Right lung (tissue), 5 donors: ENCODE results near the gene TIMP1. TPM values are rescaled to one million over a fixed set of nuclear protein-coding genes. Genes with fewer than 3 reads are reported as not detected.
"Not testable (repeated sequence)": the region's sequence is repeated elsewhere in the genome, so short reads cannot be mapped to it uniquely, and the experiment has no call there.

Source experiments
- DNase-seq, 2 donors: peaks; one replicate each; pipeline ENCODE4 v3.0.0-alpha.2; 2013
- polyA plus RNA-seq, 5 donors: library from polyadenylated mRNA; unstranded; fragments of 120-200 nt; gene quantifications; one replicate each; pipeline versions ENCODE4 v1.2.1 to v1.2.3, GENCODE V29; 2013; ENCODE audit warnings: inconsistent platforms in 1 of 5, low replicate concordance in 1 of 5; ENCODE audit not compliant: insufficient read length in 5 of 5, insufficient read depth in 1 of 5

The TIMP1 gene
- polyA plus RNA-seq, 5 donors, result 94.3 to 144 (median 120) TPM

DNA sequence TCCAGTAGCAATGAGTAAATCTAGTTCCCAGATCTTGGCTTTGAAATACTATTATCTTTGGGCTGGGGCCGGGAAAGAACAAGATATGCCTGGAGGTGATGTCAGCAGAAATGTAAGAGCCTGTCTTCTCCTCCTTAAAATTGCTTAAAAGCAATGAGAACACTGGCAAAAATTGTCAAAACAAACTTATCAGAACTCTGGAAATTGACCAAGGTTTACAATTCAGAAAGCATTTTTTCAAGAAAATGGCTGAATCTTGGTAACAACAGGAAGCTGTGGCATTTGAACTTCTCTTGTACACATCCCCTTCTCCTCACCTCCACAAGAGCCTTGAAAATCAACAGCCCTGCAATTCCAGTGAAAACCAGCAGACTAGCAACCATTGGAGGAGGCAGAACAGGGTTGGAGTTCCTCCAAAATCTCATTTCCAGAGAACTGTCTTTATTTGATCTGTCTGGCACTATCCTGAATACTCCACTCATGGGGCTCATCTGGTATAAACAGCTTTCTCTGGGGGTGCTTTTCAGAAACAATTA lies 13.5 kb downstream of the TIMP1 start:
- DNase-seq, result no peak

- DNase-seq, result no peak
Observed at GRCh38 chrX:47596256-47596655, 14.0 kb downstream of the TIMP1 start.

GRCh38 chrX:47597222-47597621 lies 15.0 kb downstream of the TIMP1 start:
- DNase-seq, result no peak

GRCh38 chrX:47603125-47603524 lies 20.9 kb downstream of the TIMP1 start:
- not testable (repeated sequence) for DNase-seq

- DNase-seq, result no peak
Observed at GRCh38 chrX:47605024-47605423, 22.8 kb downstream of the TIMP1 start.

DNA sequence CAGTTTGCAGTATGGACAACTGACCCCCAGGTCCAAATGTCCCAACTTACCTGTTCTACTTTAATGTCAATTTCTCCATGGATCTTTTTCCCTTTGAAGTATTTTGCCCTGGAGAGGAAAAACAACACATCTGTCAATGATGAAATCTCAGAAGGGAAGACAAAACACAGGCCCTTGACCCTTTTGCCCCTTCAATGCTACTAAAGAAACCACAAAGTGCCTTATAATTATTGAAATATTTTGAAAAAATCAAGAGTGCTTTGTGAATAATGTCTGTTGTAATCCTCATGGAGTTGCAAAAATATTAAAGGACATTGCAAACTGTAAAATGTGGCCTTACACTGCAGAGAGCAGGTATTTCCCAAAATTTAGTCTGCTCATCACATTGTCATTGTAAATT lies 24.9 kb downstream of the TIMP1 start:
- DNase-seq, result no peak

DNA sequence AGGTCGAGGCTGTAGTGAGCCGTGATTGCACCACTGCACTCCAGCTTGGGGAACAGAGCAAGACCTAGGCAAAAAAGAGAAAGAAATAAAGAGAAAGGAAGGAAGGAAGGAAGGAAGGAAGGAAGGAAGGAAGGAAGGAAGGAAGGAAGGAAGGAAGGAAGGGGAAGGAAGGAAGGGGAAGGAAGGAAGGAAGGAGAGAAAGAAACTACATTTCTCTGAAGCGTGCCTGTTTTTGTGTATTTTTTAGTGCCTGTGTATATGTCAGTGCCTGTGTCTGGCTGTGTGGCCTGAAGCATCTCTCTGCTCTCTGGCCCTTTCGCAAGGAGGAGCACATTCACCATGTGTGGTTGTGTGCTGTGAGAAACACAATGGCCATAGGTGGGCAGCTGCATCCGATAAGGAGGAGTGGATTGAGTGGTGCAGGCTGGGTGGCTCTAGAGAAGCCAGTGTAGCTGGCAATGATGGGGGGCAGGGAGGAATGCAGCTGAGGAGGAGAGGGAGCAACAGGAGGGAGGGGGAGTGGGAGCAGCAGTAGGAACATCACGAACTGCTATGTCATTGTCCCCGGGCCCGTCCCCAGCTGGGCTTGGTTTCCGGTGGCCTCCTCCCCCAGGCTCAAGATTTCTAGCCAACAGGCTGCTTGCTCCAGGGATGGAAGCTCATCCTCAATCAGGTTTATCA lies 26.0 kb downstream of the TIMP1 start:
- DNase-seq, result no peak

- no peak for DNase-seq
Observed at GRCh38 chrX:47610511-47610910, 28.3 kb downstream of the TIMP1 start.

DNA sequence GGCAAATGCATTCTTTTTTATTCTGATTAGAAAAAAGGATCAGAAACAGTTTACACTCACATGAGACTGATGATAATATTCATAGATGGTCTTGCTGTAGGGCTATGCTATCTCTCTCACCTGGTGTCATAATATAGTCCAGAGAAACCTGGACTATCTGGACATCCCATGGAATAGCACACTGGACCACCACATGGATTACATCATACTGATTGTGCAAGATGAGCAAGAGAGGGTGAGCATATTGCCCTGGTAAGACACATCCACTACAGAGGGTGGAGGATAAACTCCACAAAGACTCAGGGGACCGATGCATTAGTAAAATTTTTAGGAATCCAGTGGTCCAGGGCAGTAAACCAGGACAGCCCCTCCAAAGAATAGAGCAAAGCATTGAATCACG lies 29.3 kb downstream of the TIMP1 start:
- no peak for DNase-seq

DNA sequence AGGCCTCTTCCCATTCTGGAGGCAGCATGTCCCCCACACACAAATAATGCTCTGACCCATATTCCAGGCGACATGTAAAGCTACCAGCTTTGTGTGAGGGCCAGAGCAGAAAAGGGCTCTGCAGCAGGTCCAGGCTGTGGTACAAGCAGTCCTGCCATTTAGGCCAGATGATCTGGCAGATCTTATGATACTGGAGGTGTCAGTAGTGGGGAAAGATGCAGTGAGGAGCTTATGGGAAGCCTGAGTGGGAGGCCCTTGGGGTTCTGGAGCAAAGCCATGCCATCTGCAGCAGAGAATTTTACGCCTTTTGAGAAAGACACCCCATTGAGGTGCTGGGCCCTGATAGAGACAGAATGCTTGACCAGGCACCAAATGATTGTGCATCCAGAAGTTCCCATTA lies 29.7 kb downstream of the TIMP1 start:
- DNase-seq, result no peak

DNA sequence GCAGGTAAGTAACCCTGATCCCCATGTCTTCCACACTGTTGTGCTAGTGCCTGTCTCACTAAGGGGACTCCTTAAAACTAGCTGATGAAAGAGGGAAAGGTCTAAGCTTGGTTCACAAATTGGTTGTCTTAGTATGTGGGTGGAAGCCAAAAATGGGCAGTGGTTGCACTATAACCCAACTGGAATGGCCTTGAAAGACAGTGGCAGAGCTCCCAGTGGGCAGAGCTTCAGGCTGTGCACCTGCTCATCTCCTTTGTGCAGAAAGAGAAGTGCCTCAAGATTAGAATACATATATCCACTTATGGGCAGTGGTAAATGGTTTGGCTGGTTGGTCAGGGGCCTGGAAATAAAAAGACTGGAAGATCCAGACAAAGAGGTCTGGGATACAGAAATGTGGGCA lies 30.2 kb downstream of the TIMP1 start:
- DNase-seq, result no peak

GRCh38 chrX:47613082-47613481 lies 30.8 kb downstream of the TIMP1 start:
- DNase-seq, result no peak

- no peak for DNase-seq
Observed at GRCh38 chrX:47614618-47615017, 32.4 kb downstream of the TIMP1 start.

- DNase-seq, result no peak
Observed at GRCh38 chrX:47618923-47619485, 36.8 kb downstream of the TIMP1 start.

GRCh38 chrX:47619486-47620302 lies 37.5 kb downstream of the TIMP1 start, which contains the start of gene SYN1:
TSS of gene SYN1 (minus strand) at chrX:47619857. CDS start at chrX:47619728, 129 bp downstream.
- DNase-seq, result peak; percentile 80 to 81

GRCh38 chrX:47620303-47620685 lies 38.1 kb downstream of the TIMP1 start:
- no peak for DNase-seq

- DNase-seq, result no peak
Observed at GRCh38 chrX:47621851-47622250, 39.6 kb downstream of the TIMP1 start.

- DNase-seq, result peak; percentile 42 to 57
Observed at GRCh38 chrX:47623540-47624027, 41.3 kb downstream of the TIMP1 start.

- no peak for DNase-seq
Observed at GRCh38 chrX:47625365-47625764, 43.1 kb downstream of the TIMP1 start.

DNA sequence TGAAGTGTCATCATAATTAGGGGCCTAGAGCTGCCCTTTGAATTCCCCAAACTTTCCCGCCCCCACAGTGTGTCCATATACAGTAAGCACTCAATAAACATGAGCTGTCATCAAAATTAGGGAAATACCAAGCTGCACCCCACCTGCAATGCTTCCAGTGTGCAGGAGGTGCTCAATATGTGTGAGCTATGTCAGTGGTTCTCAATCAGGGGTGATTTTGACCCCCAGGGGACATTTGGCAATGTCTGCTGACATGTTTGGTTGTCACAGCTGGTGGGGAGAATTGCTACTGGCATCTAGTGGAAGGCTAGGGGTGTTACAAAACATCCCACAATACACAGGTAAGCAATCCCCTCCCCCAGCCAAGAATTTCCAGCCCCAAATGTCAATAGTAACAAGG lies 46.7 kb downstream of the TIMP1 start:
- no peak for DNase-seq

DNA sequence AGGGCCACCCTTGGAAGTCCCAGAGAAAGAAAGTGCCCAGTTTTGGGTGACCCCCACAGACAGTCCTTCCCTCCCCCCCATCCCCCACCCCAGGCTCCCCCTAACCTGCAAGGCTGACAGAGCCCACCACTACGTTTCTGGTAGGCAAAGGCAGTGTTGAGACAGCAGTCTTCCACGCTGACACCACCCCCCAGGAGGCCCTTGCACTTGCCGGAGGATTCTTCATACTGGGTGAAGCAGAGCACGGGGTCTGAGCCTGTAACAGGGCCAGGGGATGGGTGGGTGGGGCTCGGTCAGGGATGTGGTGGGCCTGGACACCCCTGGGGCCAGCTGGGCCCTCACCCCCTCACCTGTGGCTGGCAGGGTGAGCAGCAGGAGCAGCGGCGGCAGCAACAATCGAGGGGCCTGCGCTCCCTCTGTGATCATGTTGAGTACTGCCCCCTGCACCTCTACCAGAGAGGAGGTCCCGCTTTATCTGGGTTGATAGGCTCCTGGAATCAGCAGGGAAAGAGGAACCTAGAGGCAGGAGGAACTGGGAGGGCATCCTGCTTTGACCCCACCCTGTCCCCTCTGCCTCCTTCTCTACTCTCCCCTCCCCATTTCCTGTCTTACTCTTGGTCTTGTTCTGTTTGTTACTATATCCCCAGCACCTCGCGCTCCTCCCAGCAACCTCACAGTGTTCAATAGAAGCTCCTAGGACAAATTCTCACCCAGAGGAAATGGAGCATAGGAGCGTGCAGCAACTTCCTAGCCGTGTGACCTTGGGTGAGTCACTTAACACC lies 47.4 kb downstream of the TIMP1 start, which contains the start of gene CFP:
CFP (minus strand) TSS at position 512 of the 782 bp plus-strand sequence; CDS start at position 426, 86 bp downstream.
- DNase-seq, result no peak

DNA sequence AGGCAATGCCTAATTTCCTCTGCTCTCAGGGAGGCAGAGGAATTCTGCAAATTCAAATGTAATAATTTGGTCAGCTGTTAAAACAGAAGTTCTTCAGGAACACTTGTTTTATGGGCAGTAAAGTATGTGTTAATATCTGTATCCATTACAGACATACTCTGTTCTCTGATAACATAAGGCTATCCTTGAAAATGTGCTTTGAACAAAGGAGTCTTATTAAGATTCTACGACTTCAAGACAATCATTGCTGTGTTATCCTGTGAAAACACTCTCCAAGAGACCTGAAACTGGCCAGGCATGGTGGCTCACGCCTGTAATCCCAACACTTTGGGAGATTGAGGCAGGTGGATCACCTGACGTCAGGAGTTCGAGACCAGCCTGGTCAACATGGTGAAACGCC lies 49.4 kb downstream of the TIMP1 start:
- no peak for DNase-seq
